SK-N-SH treated with all-trans-retinoic acid at 6 μM for 48 hours (cell line): ENCODE data around the gene DAGLA.

Source experiments
- ATAC-seq: fragments of 200-7000 bp; cut with Tn5 transposase; 3 replicates; pipeline ENCODE4 v1.9.1; 2020; ENCODE audit warnings: mild to moderate bottlenecking, moderate library complexity
- ARNTL ChIP-seq: fragments of 450-650 bp; formaldehyde crosslinking; IDR thresholded peaks from 2 replicates; pipeline ENCODE4 v1.5.0; 2020; ENCODE audit warnings: low read depth, mild to moderate bottlenecking, moderate library complexity, borderline replicate concordance
- BACH2 ChIP-seq: fragments of 250-450 bp; sonication (Bioruptor Pico); IDR thresholded peaks from 2 replicates; pipeline ENCODE4 v1.9.0; 2021; ENCODE audit warnings: mild to moderate bottlenecking, borderline replicate concordance
- CSDC2 ChIP-seq: fragments of 250-450 bp; sonication (Bioruptor Pico); IDR thresholded peaks from 2 replicates; pipeline ENCODE4 v1.5.0; 2020; ENCODE audit warnings: mild to moderate bottlenecking, moderate library complexity
- GLIS3 ChIP-seq: fragments of 250-450 bp; sonication (Bioruptor Pico); IDR thresholded peaks from 2 replicates; pipeline ENCODE4 v1.5.0; 2020; ENCODE audit warnings: mild to moderate bottlenecking, moderate library complexity
- ISL1 ChIP-seq: fragments of 250-450 bp; sonication (Bioruptor Pico); IDR thresholded peaks from 2 replicates; pipeline ENCODE4 v2.1.2; 2022; ENCODE audit warnings: mild to moderate bottlenecking, moderate library complexity
- OSR1 ChIP-seq: fragments of 250-450 bp; sonication (Bioruptor Pico); IDR thresholded peaks from 2 replicates; pipeline ENCODE4 v1.8.0; 2022; ENCODE audit warnings: moderate library complexity, mild to moderate bottlenecking, inconsistent platforms
- POU6F1 ChIP-seq: fragments of 250-450 bp; sonication (Bioruptor Pico); IDR thresholded peaks from 2 replicates; pipeline ENCODE4 v1.8.0; 2021; ENCODE audit warnings: low read depth, mild to moderate bottlenecking, moderate library complexity, borderline replicate concordance
- PPARA ChIP-seq: fragments of 250-450 bp; sonication (Bioruptor Pico); IDR thresholded peaks from 2 replicates; pipeline ENCODE4 v1.5.0; 2020; ENCODE audit warnings: mild to moderate bottlenecking, borderline replicate concordance
- RARB ChIP-seq: fragments of 250-450 bp; sonication (Bioruptor Pico); IDR thresholded peaks from 2 replicates; pipeline ENCODE4 v1.8.0; 2021; ENCODE audit warnings: mild to moderate bottlenecking, moderate library complexity
- SNAI2 ChIP-seq: fragments of 250-450 bp; sonication (Bioruptor Pico); IDR thresholded peaks from 2 replicates; pipeline ENCODE4 v1.5.0; 2020; ENCODE audit warnings: mild to moderate bottlenecking, moderate library complexity
- TCF4 ChIP-seq: fragments of 250-450 bp; sonication (Bioruptor Pico); IDR thresholded peaks from 2 replicates; pipeline ENCODE4 v1.8.0; 2021; ENCODE audit warnings: mild to moderate bottlenecking, moderate library complexity, borderline replicate concordance
- TOX ChIP-seq: fragments of 250-450 bp; sonication (Bioruptor Pico); IDR thresholded peaks from 2 replicates; pipeline ENCODE4 v1.8.0; 2021; ENCODE audit warnings: mild to moderate bottlenecking, moderate library complexity, borderline replicate concordance
- TSHZ2 ChIP-seq: fragments of 250-450 bp; sonication (Bioruptor Pico); IDR thresholded peaks from 2 replicates; pipeline ENCODE4 v1.5.0; 2020; ENCODE audit warnings: mild to moderate bottlenecking, moderate library complexity
- ZC3H10 ChIP-seq: fragments of 250-450 bp; sonication (Bioruptor Pico); IDR thresholded peaks from 2 replicates; pipeline ENCODE4 v1.5.1; 2021; ENCODE audit warnings: mild to moderate bottlenecking, moderate library complexity
- ZFP3 ChIP-seq: fragments of 250-450 bp; sonication (Bioruptor Pico); IDR thresholded peaks from 2 replicates; pipeline ENCODE4 v1.5.0; 2020; ENCODE audit warnings: mild to moderate bottlenecking, moderate library complexity
- ZFP30 ChIP-seq: fragments of 450-650 bp; formaldehyde crosslinking; IDR thresholded peaks from 2 replicates; pipeline ENCODE4 v1.5.0; 2022; ENCODE audit warnings: mild to moderate bottlenecking, moderate library complexity
- ZNF565 ChIP-seq: fragments of 450-650 bp; formaldehyde crosslinking; conservative IDR thresholded peaks from 2 replicates; pipeline ENCODE4 v1.5.0; 2020; ENCODE audit warnings: low read depth, mild to moderate bottlenecking, moderate library complexity
- ZNF70 ChIP-seq: fragments of 450-650 bp; formaldehyde crosslinking; IDR thresholded peaks from 2 replicates; pipeline ENCODE4 v1.5.0; 2020; ENCODE audit warnings: mild to moderate bottlenecking, moderate library complexity
- ZNF8 ChIP-seq: fragments of 450-650 bp; formaldehyde crosslinking; IDR thresholded peaks from 2 replicates; pipeline ENCODE4 v1.5.0; 2020; ENCODE audit warnings: mild to moderate bottlenecking, moderate library complexity
- TF ChIP-seq, protein P1 (sequence below): fragments of 250-450 bp; sonication (Bioruptor Pico); IDR thresholded peaks from 2 replicates; pipeline ENCODE4 v1.5.1; 2021; ENCODE audit warnings: mild to moderate bottlenecking, moderate library complexity
- TF ChIP-seq, protein P2 (sequence below): fragments of 250-450 bp; sonication (Bioruptor Pico); IDR thresholded peaks from 2 replicates; pipeline ENCODE4 v1.5.1; 2020; ENCODE audit warnings: low read depth, mild to moderate bottlenecking, moderate library complexity

The DAGLA gene

DNA sequence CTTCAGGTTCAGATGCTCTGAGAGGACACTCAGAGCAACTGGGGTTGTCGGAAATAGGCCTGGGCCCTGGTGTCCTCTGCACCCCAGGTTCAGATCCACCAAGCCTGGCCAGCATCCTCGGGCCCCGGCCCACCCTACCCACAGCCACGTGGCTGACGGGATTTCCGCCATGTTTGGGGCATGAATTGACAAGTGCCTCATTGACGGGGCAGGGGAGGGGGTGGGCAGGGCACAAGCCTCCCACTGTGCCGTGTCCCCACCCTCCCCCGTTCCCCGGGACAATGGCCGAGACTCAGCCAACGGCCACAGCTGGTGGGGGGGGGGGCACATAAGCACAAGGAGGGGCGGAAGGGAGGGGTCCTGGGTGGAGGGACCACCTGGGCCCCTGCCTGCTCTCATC is 80.8 kb downstream of the DAGLA start (continued):
- TF ChIP-seq, protein P1, sequence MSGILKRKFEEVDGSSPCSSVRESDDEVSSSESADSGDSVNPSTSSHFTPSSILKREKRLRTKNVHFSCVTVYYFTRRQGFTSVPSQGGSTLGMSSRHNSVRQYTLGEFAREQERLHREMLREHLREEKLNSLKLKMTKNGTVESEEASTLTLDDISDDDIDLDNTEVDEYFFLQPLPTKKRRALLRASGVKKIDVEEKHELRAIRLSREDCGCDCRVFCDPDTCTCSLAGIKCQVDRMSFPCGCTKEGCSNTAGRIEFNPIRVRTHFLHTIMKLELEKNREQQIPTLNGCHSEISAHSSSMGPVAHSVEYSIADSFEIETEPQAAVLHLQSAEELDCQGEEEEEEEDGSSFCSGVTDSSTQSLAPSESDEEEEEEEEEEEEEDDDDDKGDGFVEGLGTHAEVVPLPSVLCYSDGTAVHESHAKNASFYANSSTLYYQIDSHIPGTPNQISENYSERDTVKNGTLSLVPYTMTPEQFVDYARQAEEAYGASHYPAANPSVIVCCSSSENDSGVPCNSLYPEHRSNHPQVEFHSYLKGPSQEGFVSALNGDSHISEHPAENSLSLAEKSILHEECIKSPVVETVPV (CRISPR knock-in tag): no peak
- no peak for TF ChIP-seq TCF4
- no peak for TF ChIP-seq OSR1
- no peak for TF ChIP-seq ZNF8 (CRISPR knock-in tag)
- no peak for TF ChIP-seq POU6F1

GRCh38 chr11:61761440-61762222 is 81.4 kb downstream of the DAGLA start:
- no peak for ATAC-seq

DNA sequence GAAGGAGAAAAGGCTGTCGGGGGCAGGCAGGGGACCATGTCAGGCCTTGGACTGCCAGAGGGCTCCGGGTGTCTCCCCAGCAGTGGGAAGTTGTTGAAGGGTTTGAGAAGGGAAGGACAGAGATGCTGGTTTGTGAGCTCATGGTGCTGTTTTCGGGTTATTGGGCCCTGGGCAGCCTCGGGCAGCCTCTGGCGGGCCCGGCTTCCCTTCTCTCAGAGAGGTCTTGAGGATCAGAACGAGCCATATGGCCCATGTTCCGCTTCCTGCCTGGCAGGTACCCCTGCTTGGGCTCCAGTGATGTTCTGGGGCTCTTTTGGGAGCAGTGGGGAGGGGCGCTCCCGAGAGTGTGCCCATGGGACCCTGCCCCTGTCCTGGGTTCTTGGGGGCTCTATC is 82.0 kb downstream of the DAGLA start:
- no peak for ATAC-seq
- TF ChIP-seq POU6F1 (no peak), ZNF565 (CRISPR knock-in tag) (no peak), ZNF70 (no peak), TCF4 (no peak), GLIS3 (CRISPR knock-in tag) (no peak), PPARA (CRISPR knock-in tag) (no peak), TSHZ2 (CRISPR knock-in tag) (no peak), ZFP3 (CRISPR knock-in tag) (no peak), OSR1 (no peak), ZFP30 (no peak), ZC3H10 (no peak), ARNTL (CRISPR knock-in tag) (no peak), ISL1 (CRISPR knock-in tag) (no peak), CSDC2 (no peak), BACH2 (CRISPR knock-in tag) (no peak), SNAI2 (CRISPR knock-in tag) (no peak), TOX (CRISPR knock-in tag) (no peak)
- TF ChIP-seq, protein P2, sequence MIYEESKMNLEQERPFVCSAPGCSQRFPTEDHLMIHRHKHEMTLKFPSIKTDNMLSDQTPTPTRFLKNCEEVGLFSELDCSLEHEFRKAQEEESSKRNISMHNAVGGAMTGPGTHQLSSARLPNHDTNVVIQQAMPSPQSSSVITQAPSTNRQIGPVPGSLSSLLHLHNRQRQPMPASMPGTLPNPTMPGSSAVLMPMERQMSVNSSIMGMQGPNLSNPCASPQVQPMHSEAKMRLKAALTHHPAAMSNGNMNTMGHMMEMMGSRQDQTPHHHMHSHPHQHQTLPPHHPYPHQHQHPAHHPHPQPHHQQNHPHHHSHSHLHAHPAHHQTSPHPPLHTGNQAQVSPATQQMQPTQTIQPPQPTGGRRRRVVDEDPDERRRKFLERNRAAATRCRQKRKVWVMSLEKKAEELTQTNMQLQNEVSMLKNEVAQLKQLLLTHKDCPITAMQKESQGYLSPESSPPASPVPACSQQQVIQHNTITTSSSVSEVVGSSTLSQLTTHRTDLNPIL (CRISPR knock-in tag): no peak

More at GRCh38 chr11:61761440-61762222, 81.4 kb downstream of the DAGLA start:
- TF ChIP-seq RARB (CRISPR knock-in tag): no peak
- TF ChIP-seq PPARA (CRISPR knock-in tag): no peak
- TF ChIP-seq ARNTL (CRISPR knock-in tag): no peak
- TF ChIP-seq TOX (CRISPR knock-in tag): no peak
- TF ChIP-seq, protein P2 (CRISPR knock-in tag): no peak
- TF ChIP-seq CSDC2: no peak
- no peak for TF ChIP-seq ZNF8 (CRISPR knock-in tag)
- TF ChIP-seq SNAI2 (CRISPR knock-in tag): no peak
- TF ChIP-seq GLIS3 (CRISPR knock-in tag): no peak
- no peak for TF ChIP-seq ISL1 (CRISPR knock-in tag)
- TF ChIP-seq, protein P1 (CRISPR knock-in tag): no peak
- TF ChIP-seq TCF4: no peak
